Measurements from ENCODE around the gene UBTD2.

UBTD2 gene

GRCh38 chr5:172166030-172166826 lies 117.3 kb downstream of the UBTD2 start:
- no peak for DNase-seq

DNA sequence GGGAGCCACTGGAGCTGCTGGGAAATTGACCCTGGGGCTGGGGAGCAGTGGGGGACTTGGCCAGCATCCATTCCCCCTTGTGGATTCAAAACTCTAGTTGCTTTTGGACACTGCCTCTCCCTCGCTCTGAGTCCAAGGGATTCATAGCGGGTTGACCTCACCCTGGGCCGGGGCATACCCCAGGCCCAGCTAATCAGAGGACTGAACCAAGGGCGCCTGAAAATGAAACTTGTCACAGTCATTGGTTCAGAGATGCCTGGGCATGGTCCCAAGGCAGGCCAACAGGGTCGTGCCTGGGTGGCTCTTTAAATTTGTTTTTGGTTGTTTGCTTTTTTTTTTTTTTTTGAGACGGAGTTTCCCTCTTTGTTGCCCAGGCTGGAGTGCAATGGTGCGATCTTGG lies 118.1 kb downstream of the UBTD2 start:
- DNase-seq: no peak

DNA sequence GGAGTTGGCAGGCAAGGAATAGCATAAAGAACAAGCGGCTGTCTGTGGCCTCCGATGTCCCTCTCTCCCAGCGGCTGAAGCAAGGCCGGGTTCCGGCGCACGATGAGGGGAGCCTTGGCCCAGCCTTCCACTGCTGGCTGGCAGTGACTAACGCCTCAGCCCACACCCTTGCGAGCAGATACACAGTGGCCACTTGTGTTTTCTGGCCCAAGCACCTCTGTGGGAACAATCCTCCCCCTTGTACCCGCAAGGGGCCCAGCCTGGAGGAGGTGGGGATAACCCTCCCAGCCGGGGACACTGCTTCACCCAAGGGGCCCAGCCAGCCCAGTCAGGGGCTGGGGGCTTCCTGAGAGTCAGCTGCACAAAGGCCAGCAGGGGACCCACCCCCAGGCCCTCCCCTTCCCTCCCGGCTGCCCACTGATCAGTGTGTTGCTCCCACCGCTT lies 118.8 kb downstream of the UBTD2 start:
- no peak for DNase-seq

GRCh38 chr5:172163346-172163745 lies 120.2 kb downstream of the UBTD2 start:
- no peak for DNase-seq

GRCh38 chr5:172162987-172163343 lies 120.6 kb downstream of the UBTD2 start:
- DNase-seq: no peak

DNA sequence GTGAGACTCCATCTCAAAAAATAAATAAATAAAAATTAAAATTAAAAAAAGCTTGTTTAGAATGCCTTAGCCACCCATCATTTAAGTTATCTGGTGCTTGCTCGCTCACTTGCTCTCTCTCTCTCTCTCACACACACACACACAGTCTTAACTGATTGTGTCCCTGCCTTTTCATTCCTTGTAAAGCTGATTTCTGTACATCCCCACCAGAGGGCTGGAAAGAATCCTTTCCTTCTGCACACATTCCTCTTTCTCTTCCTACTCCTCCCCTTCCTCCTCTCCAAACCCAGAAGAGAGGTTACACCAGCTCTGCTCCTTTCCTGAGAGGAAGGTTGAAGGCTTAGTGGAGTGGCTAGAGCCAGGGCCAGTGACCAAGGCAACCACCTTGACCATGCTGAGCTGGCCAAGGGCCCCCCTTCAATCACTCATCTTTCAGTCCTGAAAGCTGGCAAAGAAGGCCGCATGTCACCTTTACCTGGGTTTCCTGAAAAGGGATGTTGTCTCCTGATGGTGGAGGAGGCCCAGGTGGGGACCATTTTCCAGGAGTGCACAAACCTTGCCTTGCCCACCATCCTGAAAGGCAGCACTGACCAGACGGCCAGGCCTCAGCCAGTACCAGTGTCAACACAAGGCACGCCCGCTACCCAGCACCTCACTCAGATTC lies 121.1 kb downstream of the UBTD2 start:
- no peak for DNase-seq

DNA sequence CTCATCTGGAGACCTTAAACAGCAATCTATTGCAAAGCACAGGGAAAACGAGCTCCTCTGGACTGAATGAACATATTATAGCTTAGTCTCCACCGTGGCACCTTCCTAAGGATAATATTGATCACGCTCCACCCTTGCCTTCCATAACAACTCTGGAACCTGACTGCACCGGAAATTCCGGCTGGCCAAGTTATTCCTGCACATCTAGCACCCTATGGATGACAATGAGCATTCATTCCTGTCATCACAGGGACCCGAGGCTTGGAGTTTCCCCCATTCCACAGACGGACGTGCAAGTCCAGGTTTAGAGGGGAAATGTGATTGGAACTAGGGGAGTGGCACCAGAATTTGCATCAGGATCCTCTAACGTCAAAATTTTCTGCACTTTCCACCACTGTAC lies 123.1 kb downstream of the UBTD2 start:
- DNase-seq: no peak

All from activated CD4-positive, alpha-beta T cell treated with anti-CD3 and anti-CD28 coated beads for 48 hours (primary cell).